HepG2 (cell line): ENCODE results near the gene NFE2L2. TPM values are rescaled to one million over a fixed set of nuclear protein-coding genes. Genes with fewer than 3 reads are reported as not detected.

Experiments used
- ARID3A ChIP-seq: IDR thresholded peaks from 2 replicates; pipeline ENCODE4 v1.6.1; 2012; ENCODE audit warnings: low read depth, low read length, improper control_type of control experiment
- KIAA2018 ChIP-seq: sonication (generic); formaldehyde crosslinking; IDR thresholded peaks from 2 replicates; pipeline ENCODE4 v1.5.0; 2020; ENCODE audit warnings: mild to moderate bottlenecking, missing genetic modification reagents, borderline replicate concordance
- MAFK ChIP-seq, 2 experiments: IDR thresholded peaks in 1 of 2; conservative IDR thresholded peaks in 1 of 2; 2 replicates each; pipeline ENCODE4 v1.6.1; 2011; ENCODE audit warnings: improper control_type of control experiment in 2 of 2, low read length in 2 of 2
- RCOR2 ChIP-seq: IDR thresholded peaks from 2 replicates; pipeline ENCODE4 v1.6.1; 2016; ENCODE audit warnings: missing biosample characterization, missing genetic modification reagents
- TCF7 ChIP-seq: sonication (generic); IDR thresholded peaks from 2 replicates; pipeline ENCODE4 v1.6.1; 2016; ENCODE audit warnings: antibody characterized with exemption, low read depth
- ZFP37 ChIP-seq: sonication (generic); formaldehyde crosslinking; IDR thresholded peaks from 2 replicates; pipeline ENCODE4 v1.4.0; 2020; ENCODE audit warnings: missing genetic modification reagents, borderline replicate concordance
- ZNF10 ChIP-seq: sonication (generic); formaldehyde crosslinking; IDR thresholded peaks from 2 replicates; pipeline ENCODE4 v1.4.0; 2020; ENCODE audit warnings: mild to moderate bottlenecking, low read depth, missing genetic modification reagents, borderline replicate concordance
- ZNF407 ChIP-seq: sonication (generic); formaldehyde crosslinking; IDR thresholded peaks from one replicate; pipeline ENCODE4 v1.5.1; 2020; ENCODE audit warnings: mild to moderate bottlenecking, missing genetic modification reagents; ENCODE audit errors: not compliant biosample characterization
- ZNF703 ChIP-seq: sonication (generic); formaldehyde crosslinking; IDR thresholded peaks from 2 replicates; pipeline ENCODE4 v1.5.1; 2020; ENCODE audit warnings: missing genetic modification reagents, mild to moderate bottlenecking, moderate library complexity, borderline replicate concordance
- polyA plus RNA-seq, 8 experiments: library from polyadenylated mRNA; depleted of rRNA in 3 of 8; stranded (reverse) in 7 of 8; unstranded in 1 of 8; fragments of >200 nt; fragmentation: Illumina TruSeq in 4 of 8; extraction: Trizol in 4 of 8; gene quantifications; 2 replicates each; pipeline versions ENCODE4 v1.2.1 to v1.2.3, GENCODE V29; 2011 to 2016; ENCODE audit warnings: low read depth in 4 of 8, missing spikeins in 1 of 8, mixed read lengths in 1 of 8; ENCODE audit not compliant: insufficient read depth in 1 of 8
- total RNA-seq, 5 experiments: library from RNA; depleted of rRNA; stranded (reverse); fragments of >200 nt; fragmentation: Illumina TruSeq; extraction: Trizol; gene quantifications; 2 replicates each; pipeline ENCODE4 v1.2.3, GENCODE V29; 2016; ENCODE audit warnings: low read depth in 1 of 5

Gene NFE2L2
- total and polyA plus RNA-seq, 2 of the 13 experiments (the other 11 are each of a cell fraction or from before 2014, with no cell fraction given) = 84.6 to 215 TPM

GRCh38 chr2:177212106-177212890, 52.2 kb downstream of the NFE2L2 start, which contains the start of gene HNRNPA3 (continued):
- TF ChIP-seq TCF7 (peak; percentile 41), KIAA2018 (0 out of 2 replicates have a peak, but pooled peaks have one; percentile 29), ZNF703 (CRISPR knock-in tag) (peak; percentile 41; the same call in 1 of the 2 replicates), MAFK (conservative IDR thresholded peaks at IDR 0.05 in 1 of 2, IDR thresholded peaks at IDR 0.05 in 1 of 2; ENCODE audit: low read length in 2 of 2) (0 out of 4 replicates have a peak, but pooled peaks of 1 of the 2 experiments have one; percentile 1), ARID3A (no peak), ZNF407 (CRISPR knock-in tag) (peak; percentile 50), ZFP37 (CRISPR knock-in tag) (no peak; the same call in 1 of the 2 replicates), RCOR2 (CRISPR knock-in tag) (no peak; the same call in 1 of the 2 replicates), ZNF10 (CRISPR knock-in tag) (no peak)
